Activated T-cell treated with anti-CD3 and anti-CD28 coated beads, Interleukin-2, amount 50 U/mL, for 1 hour (primary cell): ENCODE data around the gene STYXL2.

Experiments
- DNase-seq: peaks from one replicate; pipeline ENCODE4 v3.0.0-alpha.2; 2020

STYXL2 gene

DNA sequence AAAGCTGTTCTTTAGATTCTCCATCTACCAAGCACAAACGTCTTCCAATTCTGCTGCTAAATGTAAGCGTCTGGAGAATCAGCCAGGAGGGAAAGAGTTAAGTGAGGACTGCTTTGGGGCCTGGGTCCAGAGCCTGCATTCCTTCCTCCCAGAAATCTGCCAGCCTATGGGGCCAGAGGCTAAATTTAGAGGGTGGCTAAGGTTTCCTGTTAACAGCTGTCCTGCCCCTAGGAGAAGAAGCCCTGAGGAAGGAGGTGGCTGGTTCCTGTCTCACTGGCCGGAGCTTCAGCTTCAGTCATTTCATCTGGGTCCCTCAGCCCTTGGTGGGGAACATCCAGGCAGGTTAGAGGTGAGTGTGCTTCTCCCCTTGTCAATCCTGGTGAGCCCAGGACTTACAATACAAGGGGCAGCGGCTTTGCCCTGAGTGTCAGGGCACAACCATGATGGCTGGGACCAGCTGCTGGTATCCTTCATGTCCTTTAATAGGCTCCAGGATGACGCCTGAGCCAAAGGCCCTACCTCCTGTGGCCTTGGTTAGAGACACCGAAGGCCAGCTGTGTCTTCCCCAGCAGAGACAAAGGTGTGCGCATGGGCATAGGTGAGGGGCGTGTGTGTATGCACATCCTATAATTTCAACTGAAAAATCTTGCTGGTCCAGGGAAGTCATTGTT lies at the start of gene STYXL2:
Gene STYXL2 (plus strand): TSS at position 230 of the 671 bp plus-strand sequence. CDS start 775 bp downstream, outside the sequence.
- DNase-seq: no peak

DNA sequence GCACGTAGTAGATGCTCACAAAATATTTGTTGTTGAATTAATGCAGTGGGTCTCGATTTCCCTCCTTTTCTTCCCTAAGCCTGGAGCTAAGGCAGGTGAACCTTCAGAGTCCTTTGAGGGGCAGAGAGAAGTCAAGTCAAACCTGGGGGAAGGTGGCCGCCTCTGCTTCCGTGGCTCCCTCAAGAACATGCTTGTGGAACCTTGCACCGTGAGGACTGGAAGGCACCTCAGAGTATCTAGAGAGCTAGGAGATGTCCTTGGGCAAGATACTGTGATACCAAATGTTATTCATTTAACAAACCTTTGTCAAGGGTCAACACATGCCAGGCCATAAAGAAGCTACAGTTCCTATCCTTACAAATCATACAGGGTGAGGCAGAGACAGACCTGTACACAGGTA lies 42.0 kb upstream of the STYXL2 start:
- no peak for DNase-seq

DNA sequence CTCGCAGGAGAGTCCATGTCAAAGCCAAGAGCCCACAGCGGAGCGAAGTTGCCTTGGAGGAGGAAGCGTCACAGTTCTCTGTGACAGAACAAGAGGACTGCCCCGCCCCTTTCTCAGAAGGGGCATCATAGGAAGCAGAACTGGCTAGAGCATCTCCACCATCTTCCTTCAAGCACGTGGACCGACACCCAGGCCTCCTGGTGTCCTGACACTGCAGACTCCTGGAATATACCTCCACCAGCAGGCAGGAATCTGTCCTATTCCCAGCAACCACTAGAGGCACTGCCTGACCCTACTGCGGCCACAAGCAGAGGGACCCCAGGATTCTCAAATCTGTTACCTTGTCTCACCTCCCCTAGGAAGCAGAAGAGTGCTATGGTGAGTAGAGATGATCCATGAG lies 41.5 kb upstream of the STYXL2 start:
- no peak for DNase-seq

DNA sequence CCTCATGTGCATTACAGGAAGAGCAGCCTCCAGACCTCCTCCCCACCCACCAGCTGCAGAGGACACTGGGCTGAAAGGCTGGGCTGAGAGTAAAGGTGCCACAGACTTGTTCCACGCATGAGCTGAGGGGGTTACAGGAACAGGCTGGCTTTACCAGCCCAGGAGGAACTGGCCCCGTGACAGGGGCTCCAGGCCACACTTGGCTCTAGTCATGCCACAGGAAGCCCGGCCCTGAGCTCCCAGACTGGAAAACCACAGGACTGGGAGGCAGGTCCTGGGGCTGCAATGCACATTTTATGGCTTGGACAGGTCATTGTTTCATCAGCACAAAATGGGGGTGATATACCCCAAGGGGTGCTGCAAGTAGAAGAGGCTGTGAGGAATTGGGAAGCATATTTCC lies 39.3 kb upstream of the STYXL2 start:
- no peak for DNase-seq

DNA sequence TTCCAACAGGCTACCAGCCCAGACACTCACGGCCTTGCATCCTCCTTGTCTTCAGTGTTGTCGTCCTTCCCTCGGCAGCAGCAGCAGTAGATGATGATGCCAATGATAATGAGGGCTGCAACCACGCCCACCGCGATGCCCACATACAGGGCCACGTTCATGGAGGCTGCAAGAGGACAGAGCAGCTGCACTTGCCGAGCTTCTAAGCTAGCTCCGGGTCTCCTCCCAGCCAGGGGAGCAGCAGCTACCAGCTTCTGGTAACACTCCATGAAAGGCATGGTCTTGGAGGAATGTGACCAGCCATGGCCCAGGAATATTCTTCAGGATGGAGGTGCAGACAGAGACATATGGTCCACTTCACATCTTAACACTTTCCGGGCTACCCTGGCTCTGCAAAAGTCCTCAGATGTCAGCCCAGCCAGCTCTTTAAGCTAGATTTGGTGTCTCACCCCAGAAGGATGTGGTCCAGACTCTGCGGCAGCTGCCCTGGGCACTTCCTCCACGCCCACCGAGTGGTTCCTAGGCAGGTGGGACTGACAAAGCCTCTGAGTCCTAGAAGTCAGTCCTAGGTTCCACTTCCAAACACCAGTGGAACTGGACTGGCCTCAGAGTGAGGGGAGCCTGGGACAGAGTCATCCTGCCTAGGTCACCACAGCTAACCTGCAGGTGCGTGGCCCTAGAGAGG lies 38.8 kb upstream of the STYXL2 start:
- DNase-seq: no peak

DNA sequence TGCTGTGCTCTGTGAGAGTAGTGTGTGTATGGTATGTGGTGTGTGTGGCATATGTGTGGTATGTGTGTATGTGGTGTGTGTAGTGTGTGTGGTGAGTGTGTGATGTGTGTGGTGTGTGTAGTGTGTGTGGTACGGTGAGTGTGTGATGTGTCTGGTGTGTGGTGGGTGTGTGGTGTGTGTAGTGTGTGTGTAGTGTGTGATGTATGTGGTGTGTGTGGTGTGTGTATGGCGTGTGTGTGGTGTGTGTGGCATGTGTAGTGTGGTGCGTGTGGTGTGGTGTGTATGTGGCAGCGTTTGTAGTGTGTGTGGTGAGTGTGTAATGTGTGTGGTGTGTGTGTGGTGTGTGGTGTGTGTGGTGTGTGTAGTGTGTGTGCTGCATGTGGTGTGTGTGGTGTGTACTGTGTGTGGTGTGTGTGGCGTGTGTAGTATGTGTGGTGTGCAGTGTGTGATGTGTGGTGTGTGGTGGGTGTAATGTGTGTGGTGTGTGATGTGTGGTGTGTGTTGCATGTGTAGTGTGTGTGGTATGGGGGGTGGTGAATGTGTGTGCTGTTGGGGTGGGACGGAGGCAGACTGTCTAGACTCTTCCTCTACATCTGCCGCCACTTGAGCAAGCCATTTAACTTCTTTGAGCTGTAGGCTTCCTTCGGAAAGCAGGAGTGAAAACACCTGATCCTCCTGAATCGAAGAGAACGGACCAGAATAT lies 37.2 kb upstream of the STYXL2 start:
- no peak for DNase-seq

DNA sequence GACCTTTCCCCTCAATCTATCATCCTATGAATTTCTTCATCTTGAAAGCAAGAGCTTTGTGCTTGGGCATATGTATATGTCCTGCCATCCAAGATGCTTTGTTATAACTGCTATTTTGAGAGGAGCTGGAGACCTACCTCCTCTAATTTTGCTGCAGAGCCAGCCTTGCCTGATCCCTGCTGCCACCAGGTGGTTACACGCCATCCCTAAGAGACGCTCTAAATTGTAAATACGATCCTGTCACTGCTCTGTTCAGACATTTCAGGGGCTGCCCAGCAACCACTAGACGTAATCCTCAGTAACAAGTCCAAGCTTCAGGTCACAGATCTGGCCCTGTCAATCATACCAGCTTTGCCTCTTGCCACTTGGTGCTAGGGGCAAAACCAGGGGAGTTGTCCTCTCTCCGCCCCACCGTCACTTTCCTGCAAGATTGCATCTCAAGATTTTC lies 36.6 kb upstream of the STYXL2 start:
- no peak for DNase-seq

DNA sequence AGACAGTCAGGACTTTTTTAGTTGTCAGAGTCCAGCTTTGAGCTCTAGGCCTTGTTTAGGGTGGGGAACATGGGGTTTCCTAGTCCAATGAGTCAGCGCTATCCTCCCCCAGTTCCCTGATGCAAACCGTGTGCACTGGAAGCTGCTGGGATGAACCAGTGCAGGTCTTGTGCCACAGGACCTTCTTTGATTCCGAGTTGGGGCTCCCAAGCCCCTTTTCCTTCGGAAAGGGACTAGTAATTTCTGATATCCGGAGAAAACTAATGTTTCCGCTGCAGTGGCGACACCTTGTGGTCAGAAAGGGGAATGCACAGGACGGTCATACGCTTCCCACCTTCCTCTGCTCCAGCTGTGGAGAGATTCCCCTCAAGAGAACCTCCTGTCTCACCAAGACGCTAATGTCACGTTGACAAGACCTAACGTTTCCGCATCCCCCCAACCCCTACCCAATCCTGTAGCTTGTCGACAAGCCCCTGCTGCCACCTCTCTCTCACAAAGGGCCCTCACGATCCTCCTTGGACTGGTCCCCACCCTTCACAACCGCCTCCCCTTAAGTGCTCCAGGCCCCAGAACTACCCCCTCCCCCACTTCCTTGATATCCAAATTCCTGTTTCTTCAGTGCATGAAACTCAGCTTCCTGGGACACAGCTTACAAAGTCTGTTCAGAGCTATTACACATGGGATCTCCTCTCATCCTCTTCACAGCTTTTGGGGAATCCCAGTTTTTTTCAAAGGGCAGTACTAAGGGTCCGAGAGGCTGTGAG lies 34.6 kb upstream of the STYXL2 start:
- peak; percentile 77 for DNase-seq

DNA sequence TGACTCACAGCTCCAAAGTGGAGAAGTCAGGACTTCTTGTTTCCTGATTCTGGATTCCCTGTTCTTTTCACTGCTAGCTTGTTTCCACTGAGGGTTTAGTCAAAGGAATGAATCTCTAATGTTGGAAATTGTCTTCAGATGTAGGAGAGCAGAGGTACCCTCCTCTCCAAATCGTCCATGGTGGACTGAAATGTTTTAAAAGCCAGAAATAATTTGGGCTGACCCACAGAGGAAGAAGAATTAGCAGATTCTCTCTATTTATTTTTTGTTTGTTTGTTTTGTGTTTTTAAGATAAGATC lies 34.1 kb upstream of the STYXL2 start:
- DNase-seq: no peak

DNA sequence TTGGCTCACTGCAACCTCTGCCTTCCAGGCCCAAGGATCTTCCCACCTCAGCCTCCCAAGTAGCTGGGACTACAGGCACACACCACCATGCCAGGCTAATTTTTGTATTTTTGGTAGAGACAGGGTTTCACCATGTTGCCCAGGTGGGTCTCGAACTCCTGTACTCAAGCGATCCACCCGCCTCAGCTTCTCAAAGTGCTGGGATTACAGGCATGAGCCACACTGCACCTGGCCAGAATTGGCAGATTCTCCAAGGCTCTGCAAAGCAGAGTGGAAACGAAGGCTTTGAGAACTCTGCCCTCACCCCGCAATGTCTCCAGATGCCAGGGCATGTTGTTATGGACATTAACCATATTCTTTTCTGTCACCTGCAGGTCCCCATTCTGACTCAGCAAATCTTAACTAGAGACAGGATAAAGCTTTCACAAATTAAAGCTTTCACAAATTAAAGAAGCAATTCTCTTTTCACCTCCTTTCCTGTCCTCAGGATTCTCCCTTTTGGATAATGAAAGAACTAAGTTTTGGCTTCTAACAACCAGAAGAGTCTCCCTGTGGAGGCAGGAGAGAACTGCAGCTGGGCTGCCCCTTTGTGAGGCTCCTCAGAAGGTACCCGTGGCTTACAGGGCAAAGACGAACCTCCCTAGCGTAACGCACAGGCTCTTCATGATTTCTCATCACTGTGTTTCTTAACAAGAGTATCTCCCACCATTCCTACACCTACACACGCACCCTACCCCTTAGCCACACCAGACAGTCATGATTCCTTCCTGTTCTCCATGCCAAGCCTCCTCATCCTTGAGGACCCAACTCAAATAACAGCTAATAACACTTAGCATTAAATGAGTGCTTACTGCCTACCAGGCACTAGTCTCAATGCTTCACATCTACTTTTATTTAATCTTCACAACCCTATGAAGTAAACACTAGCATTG lies 33.5 kb upstream of the STYXL2 start:
- DNase-seq: no peak

DNA sequence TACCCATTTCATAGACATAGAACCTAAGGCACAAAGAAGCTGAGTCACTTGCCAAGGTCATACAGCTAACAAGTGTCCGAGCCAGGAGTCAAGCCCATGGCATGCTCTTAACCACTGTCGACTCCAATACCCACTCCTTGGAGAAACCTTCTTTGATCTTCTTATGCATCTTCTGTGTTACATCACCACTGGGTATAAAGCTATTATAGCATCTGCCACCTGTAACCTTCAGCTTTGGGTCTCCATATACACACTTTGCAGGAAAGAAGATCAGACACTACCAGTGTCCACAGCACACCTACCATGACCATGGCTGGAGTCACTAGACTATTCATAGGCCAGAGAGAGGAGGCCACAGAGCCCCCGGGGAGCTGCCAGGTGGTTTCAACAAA lies 32.8 kb upstream of the STYXL2 start:
- DNase-seq: no peak

DNA sequence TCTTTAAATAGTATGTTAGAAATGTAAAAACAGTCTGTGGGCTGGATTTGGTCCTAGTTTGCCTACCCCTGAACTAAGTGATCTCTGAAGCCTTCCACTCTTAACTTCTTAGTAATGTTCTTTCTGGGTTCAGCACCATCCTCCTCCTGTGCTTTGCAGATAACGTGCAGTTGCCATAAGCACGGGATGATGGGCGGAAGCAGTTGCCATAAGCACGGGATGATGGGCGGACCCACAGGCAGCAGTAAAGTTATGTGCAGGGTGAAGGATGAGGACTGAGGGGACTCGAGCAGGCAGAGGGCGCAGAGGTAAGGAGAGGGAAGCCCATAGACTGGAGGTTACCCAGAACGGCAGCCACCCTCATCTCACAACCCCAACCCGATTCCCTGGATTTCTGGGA lies 29.3 kb upstream of the STYXL2 start:
- DNase-seq: no peak

DNA sequence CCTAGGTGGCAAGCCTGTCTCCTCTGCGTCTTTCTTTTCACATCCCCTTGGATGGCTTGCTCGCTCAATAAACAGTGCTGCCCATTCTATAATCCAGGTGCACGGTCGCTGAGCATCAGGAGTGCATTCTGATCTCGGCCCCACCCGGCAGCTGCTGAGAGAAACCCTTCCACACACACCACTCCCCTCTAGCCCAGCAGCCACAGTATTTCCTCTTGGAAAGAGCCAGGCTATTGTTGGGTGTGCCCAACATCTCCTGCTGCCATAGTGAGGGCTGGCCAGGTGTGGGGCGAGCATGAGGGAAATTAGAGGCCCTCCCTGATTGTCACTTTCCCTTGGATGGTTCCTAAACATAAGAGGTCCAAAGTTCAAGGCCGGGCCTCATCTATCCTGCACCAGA lies 28.4 kb upstream of the STYXL2 start:
- no peak for DNase-seq

DNA sequence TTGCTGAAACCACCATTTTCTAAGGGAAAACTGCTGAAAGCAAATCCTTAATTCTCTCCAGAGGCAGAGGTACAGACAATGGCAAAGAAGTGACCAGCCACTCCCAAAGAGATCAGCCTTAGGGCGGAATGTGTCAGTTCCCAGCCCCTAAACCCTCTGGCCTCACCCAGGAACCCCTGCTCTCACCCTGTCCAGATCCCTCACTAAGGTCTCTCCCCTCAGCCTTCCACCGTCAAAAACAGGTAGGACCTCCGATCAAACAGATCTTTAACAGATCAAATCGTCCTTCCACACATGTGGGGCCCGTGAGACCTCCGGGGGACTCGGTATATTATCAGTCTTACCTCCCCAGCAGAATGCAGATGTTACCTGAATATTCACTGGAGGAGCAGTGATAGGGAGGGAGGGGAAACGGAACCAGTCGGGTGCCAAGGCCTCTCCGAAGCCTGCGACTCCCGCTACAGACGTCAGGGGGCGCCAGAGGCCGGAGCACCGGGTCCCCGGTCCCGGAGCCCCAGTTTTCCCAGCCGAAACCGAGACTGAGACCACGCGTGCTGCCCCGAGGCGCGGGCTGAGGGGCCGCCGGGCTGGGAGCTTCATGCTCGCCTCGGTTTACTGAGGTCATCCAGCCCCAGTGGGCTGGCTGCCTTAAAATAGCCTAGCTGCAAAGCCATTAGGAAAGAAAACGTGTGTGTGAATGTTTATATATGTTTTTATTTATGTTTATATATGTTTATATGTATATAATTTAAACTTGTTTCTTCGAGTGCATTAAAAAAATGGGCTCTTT lies 27.3 kb upstream of the STYXL2 start:
- DNase-seq: peak; percentile 86

DNA sequence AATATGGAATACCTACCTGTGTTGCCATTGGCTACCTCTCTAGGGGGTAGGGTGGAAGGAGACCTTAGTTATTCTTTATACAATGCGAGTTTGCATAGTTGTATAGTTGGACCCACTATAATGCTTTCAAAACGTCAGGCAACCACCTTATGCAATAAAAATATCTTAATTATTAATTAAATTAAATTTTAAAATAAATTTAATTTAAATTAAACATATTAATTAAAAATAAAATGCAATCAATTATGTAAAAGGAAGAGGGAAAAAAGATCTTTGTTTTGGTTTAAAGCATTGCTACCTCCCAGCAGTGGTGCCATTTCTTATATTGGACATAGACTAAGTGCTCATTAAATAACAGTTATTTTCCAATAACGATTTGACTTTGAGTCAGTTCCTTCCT lies 26.0 kb upstream of the STYXL2 start:
- DNase-seq: no peak

DNA sequence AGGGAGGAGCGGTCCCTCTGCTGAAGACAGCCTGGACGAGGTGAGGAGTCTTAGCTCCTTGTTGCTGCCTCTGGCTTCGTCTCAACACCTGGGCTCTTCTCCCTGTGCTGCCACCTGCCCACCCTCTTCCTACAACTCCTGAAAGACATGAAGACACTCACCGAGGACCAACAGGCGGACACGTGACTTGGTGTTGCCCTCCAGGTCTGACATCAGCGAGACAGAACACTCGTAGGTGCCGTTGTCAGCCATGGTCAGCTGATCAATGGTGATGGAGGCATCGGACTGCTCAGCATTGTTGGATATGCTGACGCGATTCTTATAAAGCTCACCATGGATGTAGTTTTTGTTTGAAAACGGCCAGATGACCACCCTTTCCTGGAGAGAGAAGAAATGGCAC lies 25.1 kb upstream of the STYXL2 start:
- no peak for DNase-seq

DNA sequence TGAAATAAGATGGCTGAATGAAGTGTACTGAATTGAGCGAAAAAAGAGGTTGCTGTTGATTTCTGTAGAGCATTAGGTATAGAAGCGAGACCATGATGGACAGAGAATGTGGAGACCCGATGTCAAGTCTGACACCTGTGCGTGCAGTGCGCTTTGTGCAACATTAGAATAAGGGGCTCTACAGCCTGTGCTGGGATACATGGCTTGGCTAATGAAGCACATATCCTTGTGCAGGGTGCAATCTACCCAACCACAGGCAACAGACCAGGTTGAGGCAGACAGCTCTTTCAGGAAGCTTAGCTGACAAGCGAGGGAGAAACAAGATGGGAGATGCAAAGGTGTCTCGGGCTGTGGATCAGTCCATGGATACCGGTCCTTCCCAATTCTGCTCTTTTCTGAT lies 22.6 kb upstream of the STYXL2 start:
- no peak for DNase-seq

DNA sequence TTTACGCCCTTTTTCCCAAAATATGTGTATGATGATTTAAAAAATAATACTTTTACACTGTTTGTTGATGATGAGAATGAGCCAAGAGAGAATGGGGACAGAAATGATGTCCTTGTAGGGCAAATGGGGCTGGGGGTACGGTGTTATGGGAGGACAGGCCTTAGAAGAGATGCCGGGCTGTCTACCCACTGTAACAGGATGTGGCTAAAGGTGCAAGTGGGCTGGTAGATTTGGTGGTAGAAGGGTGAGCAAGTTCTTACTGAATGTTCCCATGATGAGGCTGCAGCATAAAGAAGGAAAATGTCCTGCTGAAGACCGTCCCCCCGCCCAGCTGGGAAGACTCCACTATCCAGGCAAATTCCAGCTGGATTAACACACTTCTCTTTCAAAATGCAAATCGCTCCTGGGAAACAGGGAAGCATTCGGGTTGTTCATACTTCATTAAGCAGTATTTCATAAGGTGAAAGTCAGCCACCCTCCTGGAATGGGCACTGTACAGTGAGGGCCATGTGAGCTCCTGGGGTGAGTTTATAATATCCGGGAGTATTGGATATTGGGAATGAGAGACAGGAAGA lies 17.7 kb upstream of the STYXL2 start:
- DNase-seq: no peak

DNA sequence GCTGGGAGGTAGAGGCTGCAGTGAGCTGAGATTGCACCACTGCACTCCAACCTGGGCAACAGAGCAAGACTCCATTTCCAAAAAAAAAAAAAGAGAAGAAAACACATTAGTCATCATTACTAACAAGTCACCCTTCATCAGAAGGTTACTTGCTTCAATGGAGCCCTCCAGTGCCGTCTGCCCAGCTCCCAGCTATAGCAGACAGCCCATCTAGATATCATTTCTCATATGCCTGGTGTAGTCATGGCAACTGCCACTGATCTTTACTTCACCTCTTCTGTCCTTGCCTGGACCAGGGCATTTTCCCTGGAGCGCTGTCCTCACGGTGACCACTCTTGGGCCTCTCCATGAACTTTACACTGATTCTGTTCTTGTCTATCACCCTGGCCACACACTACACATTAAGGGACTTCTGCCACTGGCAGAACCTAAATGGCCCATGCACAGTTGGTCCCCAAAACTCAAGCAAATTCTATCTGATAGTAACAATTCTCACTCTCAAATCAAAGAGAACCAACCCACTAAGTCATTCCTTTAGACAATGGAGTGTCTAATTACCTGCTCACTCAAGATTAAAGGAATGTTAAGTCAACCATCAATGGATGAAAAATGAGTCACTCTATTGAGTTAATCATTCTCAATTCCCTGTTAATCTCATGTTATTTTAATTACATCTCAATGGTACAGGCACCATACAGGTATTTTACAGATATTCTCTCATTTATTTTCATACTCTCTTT lies 16.6 kb upstream of the STYXL2 start:
- no peak for DNase-seq

DNA sequence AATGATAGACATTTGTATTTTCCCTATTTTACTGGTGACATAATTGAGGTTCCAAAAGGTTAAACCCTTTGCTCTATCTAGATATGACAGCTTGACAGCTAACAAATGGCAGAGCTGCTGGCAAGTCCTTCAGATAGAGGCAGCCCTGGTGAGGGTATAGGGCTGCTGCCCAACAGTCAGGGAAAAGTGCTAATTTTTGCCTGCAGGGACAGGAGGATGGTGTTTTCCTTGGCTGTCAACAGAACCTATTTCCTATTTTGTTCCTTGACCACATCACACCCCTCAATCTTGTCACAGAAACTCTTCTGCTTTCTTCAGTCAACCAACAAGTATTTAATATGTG lies 16.0 kb upstream of the STYXL2 start:
- DNase-seq: no peak
